Right atrium auricular region (tissue), 2 donors: ENCODE measurements around the gene SCUBE2. TPM values are rescaled to one million over a fixed set of nuclear protein-coding genes. Genes with fewer than 3 reads are reported as not detected.
"Not testable (repeated sequence)": the region's sequence is repeated elsewhere in the genome, so short reads cannot be mapped to it uniquely, and the experiment has no call there.

Source experiments
- DNase-seq: peaks from one replicate; pipeline ENCODE4 v3.0.0-alpha.2; 2019; ENCODE audit warnings: low spot score
- H3K27ac ChIP-seq, 2 donors: fragments of 200-600 bp; sonication (generic); 1 replicate in 1 of 2; 2 replicates in 1 of 2; pipeline ENCODE4 v1.5.1; 2016 to 2019
- H3K27me3 ChIP-seq, 2 donors: fragments of 200-600 bp; sonication (generic); one replicate each; pipeline versions ENCODE4 v1.5.1 to v1.6.0; 2017 to 2019
- H3K36me3 ChIP-seq: fragments of 200-600 bp; sonication (generic); one replicate; pipeline ENCODE4 v1.5.1; 2016
- H3K4me1 ChIP-seq, 2 donors: fragments of 200-600 bp; sonication (generic); one replicate each; pipeline versions ENCODE4 v1.5.1 to v1.6.0; 2017 to 2019
- H3K4me3 ChIP-seq, 2 donors: fragments of 200-600 bp; sonication (generic); 1 replicate in 1 of 2; 2 replicates in 1 of 2; pipeline ENCODE4 v1.5.1; 2017 to 2019; ENCODE audit warnings: mild to moderate bottlenecking in 1 of 2, moderate library complexity in 1 of 2
- H3K9me3 ChIP-seq, 2 donors: fragments of 200-600 bp; sonication (generic); one replicate each; pipeline ENCODE4 v1.5.1; 2019
- CTCF ChIP-seq, 2 donors: fragments of 200-600 bp; sonication (generic); IDR thresholded peaks; one replicate each; pipeline ENCODE4 v1.5.1; 2019; ENCODE audit warnings: antibody characterized with exemption in 2 of 2
- total RNA-seq, 2 donors: library from RNA; depleted of rRNA; stranded (reverse); fragments of >200 nt; gene quantifications; one replicate each; pipeline ENCODE4 v1.1.0, GENCODE V29; 2016

SCUBE2 gene
- total RNA-seq, 2 donors from 2014 or later = 0.63 to 1.6 TPM

- no peaks in the 10 kb centered on the region for H3K36me3 ChIP-seq
- H3K27ac ChIP-seq = no peak overlapping the region
- H3K4me3 ChIP-seq = no peak overlapping the region
- H3K27me3 ChIP-seq = no peaks in the 10 kb centered on the region
- H3K9me3 ChIP-seq = no peaks in the 10 kb centered on the region
- no peak for DNase-seq
- H3K4me1 ChIP-seq = no peaks in the 10 kb centered on the region
- TF ChIP-seq CTCF (IDR thresholded peaks at IDR 0.05) = no peak
Measured at GRCh38 chr11:8988329-8989234, 102.8 kb downstream of the SCUBE2 start.

- TF ChIP-seq CTCF (IDR thresholded peaks at IDR 0.05) = no peak
- no peak overlapping the region for H3K27ac ChIP-seq
- no peaks in the 10 kb centered on the region for H3K9me3 ChIP-seq
- no peaks in the 10 kb centered on the region for H3K4me1 ChIP-seq
- H3K36me3 ChIP-seq = no peaks in the 10 kb centered on the region
- no peaks in the 10 kb centered on the region for H3K27me3 ChIP-seq
- no peak overlapping the region for H3K4me3 ChIP-seq
- DNase-seq = no peak
Measured at GRCh38 chr11:8987446-8987845, 104.0 kb downstream of the SCUBE2 start.

GRCh38 chr11:8986772-8987171 lies 104.6 kb downstream of the SCUBE2 start:
- H3K27me3 ChIP-seq, H3K9me3 ChIP-seq, H3K27ac ChIP-seq, H3K4me1 ChIP-seq, H3K36me3 ChIP-seq, H3K4me3 ChIP-seq, DNase-seq: not testable (repeated sequence)

- Histone ChIP-seq H3K36me3 (no peaks in the 10 kb centered on the region), H3K9me3 (no peaks in the 10 kb centered on the region), H3K27me3 (no peaks in the 10 kb centered on the region), H3K27ac (no peak overlapping the region), H3K4me3 (no peak overlapping the region), H3K4me1 (no peaks in the 10 kb centered on the region)
- TF ChIP-seq CTCF (IDR thresholded peaks at IDR 0.05) = no peak
- no peak for DNase-seq
Measured at GRCh38 chr11:8985462-8985861, 105.9 kb downstream of the SCUBE2 start.

- H3K9me3 ChIP-seq = no peaks in the 10 kb centered on the region
- DNase-seq = no peak
- no peaks in the 10 kb centered on the region for H3K36me3 ChIP-seq
- no peak overlapping the region for H3K4me3 ChIP-seq
- H3K27ac ChIP-seq = no peak overlapping the region
- TF ChIP-seq CTCF (IDR thresholded peaks at IDR 0.05) = no peak
- H3K27me3 ChIP-seq = no peaks in the 10 kb centered on the region
- no peaks in the 10 kb centered on the region for H3K4me1 ChIP-seq
Measured at GRCh38 chr11:8983552-8983951, 107.8 kb downstream of the SCUBE2 start.

- no peak for DNase-seq
- Histone ChIP-seq H3K27ac (no peak overlapping the region), H3K4me1 (no peaks in the 10 kb centered on the region), H3K36me3 (no peaks in the 10 kb centered on the region), H3K4me3 (no peak overlapping the region), H3K27me3 (no peaks in the 10 kb centered on the region), H3K9me3 (no peaks in the 10 kb centered on the region)
- TF ChIP-seq CTCF (IDR thresholded peaks at IDR 0.05) = no peak
Measured at GRCh38 chr11:8980485-8980884, 110.9 kb downstream of the SCUBE2 start.

GRCh38 chr11:8979365-8979764 lies 112.0 kb downstream of the SCUBE2 start:
- not testable (repeated sequence) for H3K27ac ChIP-seq, H3K9me3 ChIP-seq, DNase-seq, H3K36me3 ChIP-seq, H3K4me3 ChIP-seq, H3K27me3 ChIP-seq, H3K4me1 ChIP-seq
